Stomach (tissue), 4 donors: ENCODE results near the gene ATP11C.

ENCODE experiments used
- EP300 ChIP-seq: sonication (generic); formaldehyde crosslinking; IDR thresholded peaks from one replicate; pipeline ENCODE4 v1.6.1; 2017; ENCODE audit warnings: antibody characterized with exemption
- POLR2A ChIP-seq, 4 donors: fragments of 450-650 bp; IDR thresholded peaks; one replicate each; pipeline ENCODE4 v1.6.1; 2016; ENCODE audit warnings: antibody characterized with exemption in 4 of 4, control low read depth in 2 of 4, mild to moderate bottlenecking in 1 of 4, moderate library complexity in 1 of 4
- POLR2AphosphoS5 ChIP-seq, 3 donors: sonication (generic); formaldehyde crosslinking; IDR thresholded peaks; one replicate each; pipeline ENCODE4 v1.6.1; 2016; ENCODE audit warnings: antibody characterized with exemption in 3 of 3
- TF ChIP-seq, protein P1 (sequence below), 7 experiments: fragments of 450-650 bp in 4 of 7; fragments of 200-600 bp in 3 of 7; sonication (generic) in 3 of 7; IDR thresholded peaks; one replicate each; pipeline ENCODE4 v1.5.1; 2016 to 2019; ENCODE audit warnings: antibody characterized with exemption in 7 of 7, control low read depth in 2 of 7, mild to moderate bottlenecking in 1 of 7

DNA sequence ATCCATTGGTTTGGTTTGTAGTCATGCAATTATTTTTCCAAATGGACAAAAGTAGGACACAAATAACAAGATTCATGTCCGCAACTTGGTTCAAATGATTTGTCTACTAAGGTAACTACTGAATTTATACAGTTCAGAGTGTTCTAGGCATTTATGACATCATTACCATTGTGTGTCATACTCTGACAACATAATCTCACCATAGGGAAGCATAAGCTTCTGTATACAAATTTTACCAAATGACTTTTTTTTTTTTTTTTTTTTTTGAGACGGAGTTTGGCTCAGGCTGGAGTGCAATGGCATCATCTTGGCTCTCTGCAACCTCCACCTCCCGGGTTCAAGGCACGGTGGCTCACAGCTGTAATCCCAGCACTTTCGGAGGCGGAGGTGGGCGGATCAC lies 32.6 kb upstream of the ATP11C start, which contains the start of gene CXorf66:
- TF ChIP-seq, protein P1, sequence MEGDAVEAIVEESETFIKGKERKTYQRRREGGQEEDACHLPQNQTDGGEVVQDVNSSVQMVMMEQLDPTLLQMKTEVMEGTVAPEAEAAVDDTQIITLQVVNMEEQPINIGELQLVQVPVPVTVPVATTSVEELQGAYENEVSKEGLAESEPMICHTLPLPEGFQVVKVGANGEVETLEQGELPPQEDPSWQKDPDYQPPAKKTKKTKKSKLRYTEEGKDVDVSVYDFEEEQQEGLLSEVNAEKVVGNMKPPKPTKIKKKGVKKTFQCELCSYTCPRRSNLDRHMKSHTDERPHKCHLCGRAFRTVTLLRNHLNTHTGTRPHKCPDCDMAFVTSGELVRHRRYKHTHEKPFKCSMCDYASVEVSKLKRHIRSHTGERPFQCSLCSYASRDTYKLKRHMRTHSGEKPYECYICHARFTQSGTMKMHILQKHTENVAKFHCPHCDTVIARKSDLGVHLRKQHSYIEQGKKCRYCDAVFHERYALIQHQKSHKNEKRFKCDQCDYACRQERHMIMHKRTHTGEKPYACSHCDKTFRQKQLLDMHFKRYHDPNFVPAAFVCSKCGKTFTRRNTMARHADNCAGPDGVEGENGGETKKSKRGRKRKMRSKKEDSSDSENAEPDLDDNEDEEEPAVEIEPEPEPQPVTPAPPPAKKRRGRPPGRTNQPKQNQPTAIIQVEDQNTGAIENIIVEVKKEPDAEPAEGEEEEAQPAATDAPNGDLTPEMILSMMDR (IDR thresholded peaks at IDR 0.05), result no peak
- TF ChIP-seq EP300, result no peak
- TF ChIP-seq POLR2A (IDR thresholded peaks at IDR 0.05), result no peak
- TF ChIP-seq POLR2AphosphoS5 (IDR thresholded peaks at IDR 0.05), result no peak
